Adrenal gland (tissue), 12 donors: Measurements from ENCODE around the gene PLA2G2F. TPM values are rescaled to one million over a fixed set of nuclear protein-coding genes. Genes with fewer than 3 reads are reported as not detected.

ENCODE experiments used
- DNase-seq, 7 donors: peaks; one replicate each; pipeline ENCODE4 v3.0.0-alpha.2; 2019 to 2020
- H3K27ac ChIP-seq, 5 donors: fragments of 200-600 bp; sonication (generic) in 4 of 5; 1 replicate in 3 of 5; 2 replicates in 2 of 5; pipeline versions ENCODE4 v1.5.1 to v1.8.0; 2016 to 2020; ENCODE audit warnings: mild to moderate bottlenecking in 1 of 5
- H3K27me3 ChIP-seq: fragments of 200-600 bp; 2 replicates; pipeline ENCODE4 v1.8.0; 2021
- H3K36me3 ChIP-seq, 2 donors: fragments of 200-600 bp; replicated peaks in 1 of 2; 1 replicate in 1 of 2; 2 replicates in 1 of 2; pipeline versions ENCODE4 v1.5.1 to v1.8.0; 2018 to 2022
- H3K4me1 ChIP-seq, 2 donors: fragments of 200-600 bp; replicated peaks in 1 of 2; 1 replicate in 1 of 2; 2 replicates in 1 of 2; pipeline versions ENCODE4 v1.5.1 to v1.8.0; 2018 to 2021
- H3K4me3 ChIP-seq, 4 donors: fragments of 200-600 bp; sonication (generic) in 3 of 4; one replicate each; pipeline ENCODE4 v1.5.1; 2016 to 2018
- H3K9me3 ChIP-seq, 3 donors: fragments of 200-600 bp; sonication (generic) in 1 of 3; replicated peaks in 1 of 3; 1 replicate in 2 of 3; 2 replicates in 1 of 3; pipeline versions ENCODE4 v1.5.1 to v1.8.0; 2016 to 2021
- CTCF ChIP-seq, 6 experiments: fragments of 450-650 bp in 4 of 6; fragments of 200-600 bp in 2 of 6; sonication (generic) in 1 of 6; IDR thresholded peaks; 1 replicate in 5 of 6; 2 replicates in 1 of 6; pipeline versions ENCODE4 v1.5.1 to v1.8.0; 2016 to 2021; ENCODE audit warnings: antibody characterized with exemption in 6 of 6, mild to moderate bottlenecking in 2 of 6, moderate library complexity in 1 of 6
- POLR2A ChIP-seq, 2 donors: fragments of 450-650 bp; IDR thresholded peaks; one replicate each; pipeline ENCODE4 v1.6.1; 2017; ENCODE audit warnings: antibody characterized with exemption in 2 of 2, mild to moderate bottlenecking in 2 of 2, moderate library complexity in 1 of 2
- WGBS, 4 donors: extraction: QIAGEN DNeasy Blood & Tissue Kit in 2 of 4; methylation state at CpG; one replicate each; pipeline versions ENCODE4 v1.1.5 to v1.1.7; 2013 to 2017; 5-methylcytosine and 5-hydroxymethylcytosine counted together
- intact Hi-C, 2 donors: fragments of 100-400 bp; cut with DNase I; formaldehyde crosslinking; loops; one replicate each; pipeline versions ENCODE4 v1.14.1 to v1.15.0; 2022 to 2023
- polyA plus RNA-seq, 3 donors: library from polyadenylated mRNA; stranded (reverse); fragments of 200-250 nt in 2 of 3; fragments of 350-450 nt in 1 of 3; fragmentation: Illumina TruSeq in 1 of 3; extraction: RNeasy Lipid Tissue Mini Kit (QIAGEN cat#74804) in 1 of 3; gene quantifications; one replicate each; pipeline ENCODE4 v1.2.3, GENCODE V29; 2013 to 2014
- total RNA-seq, 9 donors: library from RNA; depleted of rRNA in 4 of 9; stranded (reverse); fragments of >200 nt in 4 of 9; fragments of 120-200 nt in 1 of 9; fragmentation: NEBNext Ultra II Directional in 1 of 9; extraction: Animal tissue kit (Norgen Biotek cat#: 25700) in 1 of 9; gene quantifications; one replicate each; pipeline versions ENCODE4 v1.1.0 to v1.2.4, GENCODE V29; 2013 to 2023
- donor health status: healthy with polysubstance abuse.
- donor health status: Bipolar disorder and iron deficiency.
- donor health status: DM: yes; HTN: yes; CAD: no.
- donor health status: DM: no; HTN: no; CAD: no.
- donor health status: DM: no; HTN: no; CAD: no.
- donor health status: DM: yes; HTN: yes; CAD: no.

PLA2G2F gene
- total and polyA plus RNA-seq, 12 donors: 0.08 TPM; not detected in 11

GRCh38 chr1:20166051-20166450 lies 26.9 kb downstream of the PLA2G2F start:
- Histone ChIP-seq H3K27ac (no peak overlapping the region), H3K27me3 (no peaks in the 10 kb centered on the region), H3K4me1 (no peaks in the 10 kb centered on the region), H3K4me3 (no peak overlapping the region), H3K36me3 (no peaks in the 10 kb centered on the region), H3K9me3 (peaks cover 0 to 2% (median 0%) of the 10 kb centered on the region in 3 donors)
- intact Hi-C loops: no loop called here
- TF ChIP-seq CTCF (IDR thresholded peaks at IDR 0.05): no peak
- no peak for TF ChIP-seq POLR2A (IDR thresholded peaks at IDR 0.05)
- 65 to 79% (median 71%) methylated on average over 16 to 17 of the region's 17 CpGs for whole genome bisulfite sequencing, 4 donors
- no peak for DNase-seq

GRCh38 chr1:20167126-20167525 lies 28.0 kb downstream of the PLA2G2F start:
- intact Hi-C loops: no loop called here
- DNase-seq: no peak

DNA sequence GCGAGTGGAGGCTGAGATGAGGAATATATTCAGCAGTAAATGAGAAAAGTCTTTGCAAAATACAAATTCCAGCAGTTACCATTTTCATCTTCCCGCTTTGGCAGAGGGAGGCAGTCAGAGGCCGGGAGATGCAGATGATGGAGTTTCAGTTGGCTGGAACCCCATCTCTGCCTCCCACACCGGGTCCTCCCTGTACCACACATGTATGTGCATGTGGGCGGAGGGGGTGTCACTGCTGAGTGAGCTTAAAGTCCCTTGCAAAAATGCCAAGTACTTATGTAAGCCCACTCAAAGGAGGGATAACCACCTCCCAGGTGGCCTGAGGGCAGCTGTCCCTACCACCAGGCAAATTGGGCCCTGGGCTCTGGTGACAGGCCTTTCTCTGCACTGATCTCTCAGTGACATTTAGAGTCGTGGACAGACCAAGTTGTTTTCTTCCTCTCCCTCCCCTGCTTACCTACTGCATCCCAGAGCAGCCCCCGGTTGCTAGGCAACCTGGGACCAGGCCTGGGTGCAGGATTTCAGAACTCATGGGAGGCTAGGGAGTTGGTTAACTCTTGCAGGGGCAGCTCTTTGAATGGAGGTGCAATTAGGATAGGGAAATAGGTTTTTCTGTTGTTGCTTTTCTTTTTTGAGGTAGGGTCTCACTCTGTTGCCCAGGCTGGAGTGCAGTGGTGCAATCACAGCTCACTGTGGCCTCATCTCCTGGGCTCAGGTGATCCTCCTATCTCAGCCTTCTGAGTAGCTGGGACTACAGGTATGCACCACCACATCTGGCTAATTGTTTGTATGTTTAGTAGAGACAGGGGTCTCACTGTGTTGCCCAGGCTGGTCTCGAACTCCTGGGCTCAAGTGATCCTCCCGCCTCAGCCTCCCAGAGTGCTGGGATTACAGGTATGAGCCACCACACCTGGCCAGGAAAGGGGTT lies 29.7 kb downstream of the PLA2G2F start:
- no peak for DNase-seq
- H3K9me3 ChIP-seq: no peaks in the 10 kb centered on the region
- H3K4me3 ChIP-seq: no peak overlapping the region
- TF ChIP-seq POLR2A (IDR thresholded peaks at IDR 0.05): no peak
- TF ChIP-seq CTCF (IDR thresholded peaks at IDR 0.05): no peak
- 82 to 83% (median 82%) methylated on average over 8 to 9 of the region's 9 CpGs for WGBS, 4 donors
- intact Hi-C loops: no loop called here
- H3K36me3 ChIP-seq: no peaks in the 10 kb centered on the region
- no peaks in the 10 kb centered on the region for H3K4me1 ChIP-seq
- no peak overlapping the region for H3K27ac ChIP-seq
- no peaks in the 10 kb centered on the region for H3K27me3 ChIP-seq

More at GRCh38 chr1:20167126-20167525, 28.0 kb downstream of the PLA2G2F start:
- WGBS, 4 donors: 89 to 94% (median 92%) methylated on average over 8 of the region's 8 CpGs
- no peak overlapping the region for H3K4me3 ChIP-seq
- H3K4me1 ChIP-seq: no peaks in the 10 kb centered on the region
- no peaks in the 10 kb centered on the region for H3K36me3 ChIP-seq
- no peaks in the 10 kb centered on the region for H3K9me3 ChIP-seq
- no peaks in the 10 kb centered on the region for H3K27me3 ChIP-seq
- no peak overlapping the region for H3K27ac ChIP-seq
- TF ChIP-seq POLR2A (IDR thresholded peaks at IDR 0.05) (no peak), CTCF (IDR thresholded peaks at IDR 0.05) (no peak)

DNA sequence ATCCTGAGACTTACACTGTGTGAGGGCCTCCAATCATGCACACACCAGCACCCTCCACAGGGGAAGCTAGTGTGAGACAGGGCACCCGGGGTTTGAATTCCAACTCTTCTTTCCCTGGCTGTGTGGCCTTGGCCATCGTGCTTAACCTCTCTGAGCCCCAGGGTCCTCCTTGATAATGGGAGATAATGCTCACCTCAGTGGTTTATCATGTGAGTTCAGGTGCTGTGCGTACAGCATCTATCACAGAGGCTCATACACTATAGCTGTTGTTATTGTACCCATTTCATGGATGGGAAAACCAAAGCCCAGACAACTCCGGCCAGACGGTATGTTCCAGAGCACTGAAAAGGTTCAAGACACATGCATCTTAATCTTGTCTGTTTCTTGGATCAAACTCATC lies 30.8 kb downstream of the PLA2G2F start:
- WGBS, 4 donors: 76 to 88% (median 80%) methylated on average over 4 to 5 of the region's 5 CpGs
- intact Hi-C loops: no loop called here
- Histone ChIP-seq H3K4me1 (no peaks in the 10 kb centered on the region), H3K9me3 (no peaks in the 10 kb centered on the region), H3K4me3 (no peak overlapping the region), H3K36me3 (no peaks in the 10 kb centered on the region), H3K27me3 (no peaks in the 10 kb centered on the region), H3K27ac (no peak overlapping the region)
- DNase-seq: no peak
- no peak for TF ChIP-seq CTCF (IDR thresholded peaks at IDR 0.05)
- TF ChIP-seq POLR2A (IDR thresholded peaks at IDR 0.05): no peak
